Adrenal gland (tissue), 12 donors: Measurements from ENCODE around the gene ANKRD36. TPM values are rescaled to one million over a fixed set of nuclear protein-coding genes. Genes with fewer than 3 reads are reported as not detected.
"Not testable (repeated sequence)": the region's sequence is repeated elsewhere in the genome, so short reads cannot be mapped to it uniquely, and the experiment has no call there.

Experiments used
- DNase-seq, 7 donors: peaks; one replicate each; pipeline ENCODE4 v3.0.0-alpha.2; 2019 to 2020
- H3K27ac ChIP-seq, 5 donors: fragments of 200-600 bp; sonication (generic) in 4 of 5; 1 replicate in 3 of 5; 2 replicates in 2 of 5; pipeline versions ENCODE4 v1.5.1 to v1.8.0; 2016 to 2020; ENCODE audit warnings: mild to moderate bottlenecking in 1 of 5
- H3K27me3 ChIP-seq: fragments of 200-600 bp; 2 replicates; pipeline ENCODE4 v1.8.0; 2021
- H3K36me3 ChIP-seq, 2 donors: fragments of 200-600 bp; replicated peaks in 1 of 2; 1 replicate in 1 of 2; 2 replicates in 1 of 2; pipeline versions ENCODE4 v1.5.1 to v1.8.0; 2018 to 2022
- H3K4me1 ChIP-seq, 2 donors: fragments of 200-600 bp; replicated peaks in 1 of 2; 1 replicate in 1 of 2; 2 replicates in 1 of 2; pipeline versions ENCODE4 v1.5.1 to v1.8.0; 2018 to 2021
- H3K4me3 ChIP-seq, 4 donors: fragments of 200-600 bp; sonication (generic) in 3 of 4; one replicate each; pipeline ENCODE4 v1.5.1; 2016 to 2018
- H3K9me3 ChIP-seq, 3 donors: fragments of 200-600 bp; sonication (generic) in 1 of 3; replicated peaks in 1 of 3; 1 replicate in 2 of 3; 2 replicates in 1 of 3; pipeline versions ENCODE4 v1.5.1 to v1.8.0; 2016 to 2021
- POLR2A ChIP-seq, 2 donors: fragments of 450-650 bp; IDR thresholded peaks; one replicate each; pipeline ENCODE4 v1.6.1; 2017; ENCODE audit warnings: antibody characterized with exemption in 2 of 2, mild to moderate bottlenecking in 2 of 2, moderate library complexity in 1 of 2
- WGBS, 4 donors: extraction: QIAGEN DNeasy Blood & Tissue Kit in 2 of 4; methylation state at CpG; one replicate each; pipeline versions ENCODE4 v1.1.5 to v1.1.7; 2013 to 2017; 5-methylcytosine and 5-hydroxymethylcytosine counted together
- intact Hi-C, 2 donors: fragments of 100-400 bp; cut with DNase I; formaldehyde crosslinking; loops; one replicate each; pipeline versions ENCODE4 v1.14.1 to v1.15.0; 2022 to 2023
- polyA plus RNA-seq, 3 donors: library from polyadenylated mRNA; stranded (reverse); fragments of 200-250 nt in 2 of 3; fragments of 350-450 nt in 1 of 3; fragmentation: Illumina TruSeq in 1 of 3; extraction: RNeasy Lipid Tissue Mini Kit (QIAGEN cat#74804) in 1 of 3; gene quantifications; one replicate each; pipeline ENCODE4 v1.2.3, GENCODE V29; 2013 to 2014
- total RNA-seq, 9 donors: library from RNA; depleted of rRNA in 4 of 9; stranded (reverse); fragments of >200 nt in 4 of 9; fragments of 120-200 nt in 1 of 9; fragmentation: NEBNext Ultra II Directional in 1 of 9; extraction: Animal tissue kit (Norgen Biotek cat#: 25700) in 1 of 9; gene quantifications; one replicate each; pipeline versions ENCODE4 v1.1.0 to v1.2.4, GENCODE V29; 2013 to 2023
- TF ChIP-seq, protein P1 (sequence below), 6 experiments: fragments of 450-650 bp in 4 of 6; fragments of 200-600 bp in 2 of 6; sonication (generic) in 1 of 6; IDR thresholded peaks; 1 replicate in 5 of 6; 2 replicates in 1 of 6; pipeline versions ENCODE4 v1.5.1 to v1.8.0; 2016 to 2021; ENCODE audit warnings: antibody characterized with exemption in 6 of 6, mild to moderate bottlenecking in 2 of 6, moderate library complexity in 1 of 6
- donor health status: healthy with polysubstance abuse.
- donor health status: Bipolar disorder and iron deficiency.
- donor health status: DM: yes; HTN: yes; CAD: no.
- donor health status: DM: no; HTN: no; CAD: no.
- donor health status: DM: no; HTN: no; CAD: no.
- donor health status: DM: yes; HTN: yes; CAD: no.

ANKRD36 gene
- total and polyA plus RNA-seq, 12 donors = 3.0 to 35.5 (median 10.0) TPM

DNA sequence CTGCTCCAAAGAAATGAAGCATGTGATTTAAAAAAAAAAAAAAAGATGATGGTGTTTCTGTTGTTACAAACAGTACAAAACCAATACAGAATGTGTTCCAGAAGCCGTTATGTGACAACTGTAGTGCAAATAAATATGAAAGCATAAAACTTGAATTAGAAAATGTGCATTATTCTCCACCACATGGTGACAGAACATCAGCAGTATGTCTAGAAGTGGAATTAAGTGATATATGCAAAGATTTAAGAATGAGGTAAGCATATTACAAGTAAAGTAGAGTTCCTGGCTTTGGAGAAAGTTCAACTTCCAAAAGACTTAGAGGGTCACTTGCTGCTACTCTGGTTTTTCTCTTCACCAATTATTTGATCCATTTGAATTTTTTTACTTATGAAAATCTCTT lies 120.0 kb downstream of the ANKRD36 start:
- WGBS, 4 donors = 100% methylated on average over 1 of the region's 1 CpG
- H3K36me3 ChIP-seq, H3K27ac ChIP-seq, H3K4me3 ChIP-seq, H3K4me1 ChIP-seq, intact Hi-C loops, H3K9me3 ChIP-seq, H3K27me3 ChIP-seq, DNase-seq: not testable (repeated sequence)

DNA sequence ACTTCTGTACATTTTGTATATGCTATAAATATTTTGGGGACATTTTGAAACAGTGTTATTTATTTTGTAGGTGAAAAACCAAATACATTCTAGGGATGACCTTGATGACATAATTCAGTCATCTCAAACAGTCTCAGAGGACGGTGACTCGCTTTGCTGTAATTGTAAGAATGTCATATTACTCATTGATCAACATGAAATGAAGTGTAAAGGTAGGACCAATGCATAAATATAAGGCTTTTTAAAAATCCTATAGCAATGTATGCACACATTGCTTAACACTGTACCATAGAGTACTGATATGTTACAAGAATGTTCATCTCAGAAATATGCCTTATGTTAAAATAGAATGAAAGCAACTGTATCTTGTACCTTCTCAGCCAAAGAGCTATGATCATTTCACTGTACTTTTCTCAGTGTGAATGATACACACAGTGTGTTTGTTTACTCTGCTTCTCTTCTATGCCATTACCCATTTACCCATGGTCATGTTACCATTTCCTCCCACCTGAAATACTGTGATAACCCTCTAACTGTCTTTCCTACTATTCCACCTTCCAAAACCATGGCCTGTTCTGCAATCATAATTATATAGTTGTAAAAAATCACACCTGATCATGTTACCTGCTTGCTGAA lies 120.8 kb downstream of the ANKRD36 start:
- H3K4me3 ChIP-seq, DNase-seq, intact Hi-C loops, H3K27me3 ChIP-seq, H3K9me3 ChIP-seq, H3K36me3 ChIP-seq, H3K27ac ChIP-seq, H3K4me1 ChIP-seq: not testable (repeated sequence)
- no CpG with 5 or more reads among the region's 2 CpGs for WGBS, 4 donors

DNA sequence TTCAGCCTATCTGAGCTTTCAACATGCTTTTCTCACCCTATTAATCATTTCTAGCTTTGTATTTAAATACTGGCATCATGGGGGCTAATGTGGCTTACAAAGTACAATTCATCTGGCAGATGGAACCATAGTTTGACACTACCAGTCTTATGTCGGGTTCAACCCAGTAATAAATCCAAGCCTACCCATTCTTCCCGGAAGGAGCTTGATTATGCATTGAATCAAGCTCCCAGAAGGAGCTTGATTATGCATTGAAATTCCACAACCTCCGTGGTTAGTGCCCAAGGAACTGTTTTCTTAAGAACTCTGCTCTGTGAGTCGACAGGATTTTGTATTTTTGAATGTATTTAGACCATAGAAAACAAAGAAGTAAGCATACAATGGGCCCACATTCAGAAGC lies 148.2 kb downstream of the ANKRD36 start:
- H3K36me3 ChIP-seq, H3K9me3 ChIP-seq, DNase-seq, H3K27me3 ChIP-seq, intact Hi-C loops, H3K4me3 ChIP-seq, H3K4me1 ChIP-seq, H3K27ac ChIP-seq: not testable (repeated sequence)
- WGBS, 4 donors = 92 to 95% (median 95%) methylated on average over 4 of the region's 4 CpGs; no CpG with 5 or more reads in 1 of the 4 donors

DNA sequence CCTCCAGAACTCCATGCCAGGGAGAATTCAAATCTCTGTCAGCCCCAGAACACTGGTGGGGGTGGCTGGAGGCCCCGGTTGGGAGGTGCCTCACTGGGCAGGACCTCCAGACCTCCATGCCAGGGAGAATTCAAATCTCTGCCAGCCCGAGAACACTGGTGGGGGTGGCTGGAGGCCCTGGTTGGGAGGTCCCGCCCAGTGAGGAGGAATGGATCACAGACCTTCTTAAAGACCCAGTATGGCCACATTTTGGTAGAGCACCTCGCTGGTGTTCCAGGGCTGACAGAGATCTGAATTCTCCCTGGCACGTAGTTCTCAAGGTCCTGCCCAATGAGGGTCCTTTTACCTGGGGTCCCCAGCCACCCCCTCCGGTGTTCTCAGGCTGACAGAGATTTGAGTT lies 153.5 kb downstream of the ANKRD36 start:
- H3K9me3 ChIP-seq, H3K4me1 ChIP-seq, intact Hi-C loops, H3K27me3 ChIP-seq, H3K4me3 ChIP-seq, H3K36me3 ChIP-seq, H3K27ac ChIP-seq: not testable (repeated sequence)
- WGBS, 4 donors = 97 to 100% methylated on average over 2 of the region's 6 CpGs; no CpG with 5 or more reads in 2 of the 4 donors
- DNase-seq = peak in 1 of 7 donors; percentile 2

DNA sequence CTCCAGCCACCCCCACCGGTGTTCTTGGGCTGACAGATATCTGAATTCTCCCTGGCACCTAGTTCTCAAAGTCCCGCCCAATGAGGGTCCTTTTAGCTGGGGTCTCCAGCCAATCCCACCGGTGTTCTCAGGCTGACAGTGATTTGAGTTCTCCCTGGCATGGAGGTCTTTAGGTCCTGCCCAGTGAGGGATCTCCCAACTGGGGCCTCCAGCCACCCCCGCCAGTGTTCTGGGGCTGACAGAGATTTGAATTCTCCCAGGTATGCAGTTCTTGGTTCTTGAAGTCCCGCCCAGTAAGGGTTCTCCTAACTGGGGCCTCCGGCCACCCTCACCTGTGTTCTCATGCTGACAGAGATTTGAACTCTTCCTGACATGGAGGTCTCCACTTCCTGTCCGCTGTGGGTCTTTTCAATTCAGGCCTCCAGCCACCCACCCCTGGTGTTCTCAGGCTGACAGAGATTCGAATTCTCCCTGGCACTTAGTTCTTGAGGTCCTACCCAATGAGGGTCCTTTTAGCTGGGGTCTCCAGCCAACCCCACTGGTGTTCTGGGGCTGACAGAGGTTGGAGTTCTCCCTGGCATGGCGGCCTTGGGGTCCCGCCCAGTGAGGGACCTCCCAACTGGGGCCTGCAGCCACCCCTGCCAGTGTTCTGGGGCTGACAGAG lies 154.6 kb downstream of the ANKRD36 start:
- intact Hi-C loops = no loop called here
- Histone ChIP-seq H3K27ac (no peak overlapping the region), H3K9me3 (no peaks in the 10 kb centered on the region), H3K36me3 (no peaks in the 10 kb centered on the region), H3K4me1 (no peaks in the 10 kb centered on the region), H3K4me3 (no peak overlapping the region), H3K27me3 (no peaks in the 10 kb centered on the region)
- 94 to 98% (median 94%) methylated on average over 10 of the region's 10 CpGs for WGBS, 4 donors
- peak in 6 of 7 donors; percentile 7 to 53 (median 14) for DNase-seq
- TF ChIP-seq, protein P1, sequence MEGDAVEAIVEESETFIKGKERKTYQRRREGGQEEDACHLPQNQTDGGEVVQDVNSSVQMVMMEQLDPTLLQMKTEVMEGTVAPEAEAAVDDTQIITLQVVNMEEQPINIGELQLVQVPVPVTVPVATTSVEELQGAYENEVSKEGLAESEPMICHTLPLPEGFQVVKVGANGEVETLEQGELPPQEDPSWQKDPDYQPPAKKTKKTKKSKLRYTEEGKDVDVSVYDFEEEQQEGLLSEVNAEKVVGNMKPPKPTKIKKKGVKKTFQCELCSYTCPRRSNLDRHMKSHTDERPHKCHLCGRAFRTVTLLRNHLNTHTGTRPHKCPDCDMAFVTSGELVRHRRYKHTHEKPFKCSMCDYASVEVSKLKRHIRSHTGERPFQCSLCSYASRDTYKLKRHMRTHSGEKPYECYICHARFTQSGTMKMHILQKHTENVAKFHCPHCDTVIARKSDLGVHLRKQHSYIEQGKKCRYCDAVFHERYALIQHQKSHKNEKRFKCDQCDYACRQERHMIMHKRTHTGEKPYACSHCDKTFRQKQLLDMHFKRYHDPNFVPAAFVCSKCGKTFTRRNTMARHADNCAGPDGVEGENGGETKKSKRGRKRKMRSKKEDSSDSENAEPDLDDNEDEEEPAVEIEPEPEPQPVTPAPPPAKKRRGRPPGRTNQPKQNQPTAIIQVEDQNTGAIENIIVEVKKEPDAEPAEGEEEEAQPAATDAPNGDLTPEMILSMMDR (IDR thresholded peaks at IDR 0.05) = no peak
- no peak for TF ChIP-seq POLR2A (IDR thresholded peaks at IDR 0.05)

DNA sequence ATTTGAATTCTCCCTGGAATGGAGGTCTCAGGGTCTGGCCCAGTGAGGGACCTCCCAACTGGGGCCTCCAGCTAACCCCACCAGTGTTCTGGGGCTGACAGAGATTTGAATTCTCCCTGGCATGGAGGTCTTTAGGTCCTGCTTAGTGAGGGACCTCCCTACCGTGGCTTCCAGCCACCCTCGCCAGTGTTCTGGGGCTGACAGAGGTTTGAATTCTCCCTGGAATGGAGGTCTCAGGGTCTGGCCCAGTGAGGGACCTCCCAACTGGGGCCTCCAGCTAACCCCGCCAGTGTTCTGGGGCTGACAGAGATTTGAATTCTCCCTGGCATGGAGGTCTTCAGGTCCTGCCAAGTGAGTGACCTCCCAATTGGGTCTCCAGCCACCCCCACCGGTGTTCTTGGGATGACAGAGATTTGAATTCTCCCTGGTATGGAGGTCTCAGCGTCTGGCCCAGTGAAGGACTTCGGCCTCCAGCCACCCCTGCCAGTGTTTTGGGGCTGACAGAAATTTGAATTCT lies 155.2 kb downstream of the ANKRD36 start:
- H3K27me3 ChIP-seq, H3K4me3 ChIP-seq, H3K36me3 ChIP-seq, H3K9me3 ChIP-seq, intact Hi-C loops, H3K4me1 ChIP-seq, H3K27ac ChIP-seq: not testable (repeated sequence)
- 89 to 97% (median 95%) methylated on average over 6 of the region's 6 CpGs for WGBS, 4 donors
- DNase-seq = peak in 2 of 7 donors; percentile 1 to 45

DNA sequence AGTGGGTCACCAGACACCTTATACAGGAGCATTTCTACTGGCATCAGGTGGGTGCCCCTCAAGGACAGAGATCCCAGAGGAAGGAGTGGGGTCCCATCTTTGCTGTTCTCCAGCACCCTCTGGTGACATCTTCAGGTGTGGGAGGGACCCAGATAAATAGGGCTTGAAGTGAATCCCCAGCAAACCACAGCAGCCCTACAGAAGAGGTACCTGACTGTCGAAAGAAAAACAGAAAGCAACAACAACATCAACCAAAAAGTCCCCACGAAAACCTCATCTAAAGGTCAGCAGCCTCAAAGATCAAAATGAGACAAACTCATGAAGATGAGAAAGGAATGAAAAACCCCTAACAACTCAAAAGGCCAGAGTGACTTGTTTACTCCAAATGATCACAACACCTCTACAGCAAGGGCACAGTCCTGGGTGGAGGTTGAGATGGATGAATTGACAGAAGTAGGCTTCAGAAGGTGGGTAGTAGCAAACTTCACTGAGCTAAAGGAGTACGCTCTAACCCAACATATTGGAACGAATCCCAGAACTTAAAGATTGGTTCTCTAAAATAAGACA lies 163.4 kb downstream of the ANKRD36 start:
- H3K4me1 ChIP-seq, H3K36me3 ChIP-seq, H3K9me3 ChIP-seq, intact Hi-C loops, DNase-seq, H3K27ac ChIP-seq, H3K27me3 ChIP-seq, H3K4me3 ChIP-seq: not testable (repeated sequence)
- no CpG with 5 or more reads among the region's 4 CpGs for WGBS, 4 donors

DNA sequence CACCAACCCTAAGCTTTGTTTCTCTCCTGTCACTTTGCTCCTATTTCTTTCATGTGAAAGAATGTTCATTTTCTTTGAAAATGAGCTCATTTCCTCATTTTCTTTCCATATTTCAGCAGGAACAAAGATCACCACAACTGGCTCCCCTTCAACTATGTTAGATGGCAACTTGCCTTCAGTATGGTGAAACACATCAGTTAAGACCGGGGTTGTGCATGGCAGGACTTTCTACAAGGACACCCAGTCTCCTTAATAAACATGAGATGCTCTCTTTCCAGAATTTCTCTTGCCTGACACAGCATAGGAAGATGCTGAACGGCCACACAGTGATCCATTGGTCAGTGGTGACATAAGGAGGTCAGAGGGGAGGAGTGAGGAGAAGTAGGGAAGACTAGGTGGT lies 172.2 kb downstream of the ANKRD36 start:
- no CpG with 5 or more reads among the region's 2 CpGs for WGBS, 4 donors
- H3K36me3 ChIP-seq, H3K4me3 ChIP-seq: not testable (repeated sequence)

DNA sequence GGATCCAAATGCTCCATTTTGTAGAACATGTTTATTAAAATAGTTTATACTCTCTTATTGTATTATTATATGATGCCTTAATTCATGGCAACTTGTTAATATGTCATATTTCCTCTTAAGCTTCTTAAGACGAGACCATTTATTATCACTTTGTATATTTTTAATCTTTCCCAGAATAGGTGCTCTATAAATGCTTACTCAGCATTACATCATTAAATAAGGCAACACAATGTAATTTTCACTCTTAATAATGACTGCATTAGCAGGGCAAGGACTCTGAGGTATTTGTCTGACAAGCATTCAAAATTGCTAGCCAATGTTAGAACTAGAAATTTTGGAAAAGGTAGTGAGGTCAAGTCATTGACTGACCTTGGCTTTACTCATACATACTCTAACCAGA lies 180.7 kb downstream of the ANKRD36 start:
- H3K27me3 ChIP-seq, DNase-seq, H3K27ac ChIP-seq, H3K36me3 ChIP-seq, intact Hi-C loops, H3K4me3 ChIP-seq, H3K4me1 ChIP-seq, H3K9me3 ChIP-seq: not testable (repeated sequence)
- 60 to 79% (median 76%) methylated on average over 1 of the region's 1 CpG for WGBS, 4 donors

More for the DNA sequence above, 172.2 kb downstream of the ANKRD36 start:
- intact Hi-C loops, H3K9me3 ChIP-seq, H3K27me3 ChIP-seq, DNase-seq, H3K4me1 ChIP-seq, H3K27ac ChIP-seq: not testable (repeated sequence)
